HG03280 (cell line): ENCODE measurements around the gene LCN1.
"Not testable (repeated sequence)": the region's sequence is repeated elsewhere in the genome, so short reads cannot be mapped to it uniquely, and the experiment has no call there.

Source experiments
- ATAC-seq: cut with Tn5 transposase; IDR thresholded peaks from one replicate; pipeline ENCODE4 v1.9.1; 2021; ENCODE audit warnings: mild to moderate bottlenecking, moderate library complexity; ENCODE audit not compliant: unreplicated experiment

LCN1 gene

DNA sequence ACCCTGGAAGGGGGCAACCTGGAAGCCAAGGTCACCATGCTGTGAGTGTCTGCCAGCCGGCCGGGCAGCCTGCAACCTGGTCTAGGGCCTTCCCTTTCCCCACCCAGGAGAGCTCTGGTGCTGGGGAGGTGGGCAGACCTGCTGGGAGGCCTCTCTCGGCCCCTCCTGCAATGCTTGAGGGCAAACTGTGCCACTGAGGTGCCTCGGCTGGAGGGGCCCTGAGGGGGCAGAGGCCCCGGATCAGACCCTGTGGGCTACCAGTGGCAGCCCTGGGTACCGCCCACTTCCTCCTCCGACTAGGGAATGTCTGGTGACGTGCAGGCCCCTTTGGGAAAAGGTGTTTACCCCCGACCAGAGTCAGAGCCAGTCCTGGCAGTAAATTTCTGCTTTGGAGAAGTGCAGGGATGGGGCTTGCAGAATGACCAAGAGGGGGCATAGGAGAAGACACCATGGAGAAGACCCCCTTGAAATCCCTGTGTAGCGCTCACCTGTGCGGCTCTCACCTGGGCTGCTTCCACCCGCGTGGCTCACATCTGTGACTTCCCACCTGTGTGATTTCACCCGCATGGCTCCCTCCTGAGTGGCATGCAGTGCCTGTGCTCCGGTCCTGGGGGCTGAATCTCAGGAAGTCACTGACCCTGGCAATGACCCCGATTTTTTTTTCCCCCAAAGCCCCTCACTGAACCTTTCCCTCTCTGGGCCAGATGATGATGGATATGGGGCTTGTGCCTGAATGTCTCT is 1.1 kb downstream of the LCN1 start:
- ATAC-seq: no peak

DNA sequence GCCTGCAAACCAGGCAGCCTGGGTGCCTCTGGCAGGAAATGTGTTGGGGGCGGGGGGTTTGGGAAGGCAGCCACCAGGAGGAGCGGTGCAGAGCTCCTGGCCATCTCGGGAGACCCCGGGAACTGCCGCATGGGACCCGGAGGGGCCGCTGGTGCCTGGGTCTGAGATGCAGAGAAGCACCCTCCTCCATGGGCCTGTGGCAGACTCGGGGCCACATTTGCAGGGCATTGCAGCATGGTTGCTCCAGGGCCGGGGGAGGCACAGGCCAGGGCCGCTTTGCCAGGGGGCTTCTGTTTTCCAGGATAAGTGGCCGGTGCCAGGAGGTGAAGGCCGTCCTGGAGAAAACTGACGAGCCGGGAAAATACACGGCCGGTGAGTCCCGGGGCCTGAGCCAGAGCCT is 1.7 kb downstream of the LCN1 start:
- ATAC-seq: no peak

DNA sequence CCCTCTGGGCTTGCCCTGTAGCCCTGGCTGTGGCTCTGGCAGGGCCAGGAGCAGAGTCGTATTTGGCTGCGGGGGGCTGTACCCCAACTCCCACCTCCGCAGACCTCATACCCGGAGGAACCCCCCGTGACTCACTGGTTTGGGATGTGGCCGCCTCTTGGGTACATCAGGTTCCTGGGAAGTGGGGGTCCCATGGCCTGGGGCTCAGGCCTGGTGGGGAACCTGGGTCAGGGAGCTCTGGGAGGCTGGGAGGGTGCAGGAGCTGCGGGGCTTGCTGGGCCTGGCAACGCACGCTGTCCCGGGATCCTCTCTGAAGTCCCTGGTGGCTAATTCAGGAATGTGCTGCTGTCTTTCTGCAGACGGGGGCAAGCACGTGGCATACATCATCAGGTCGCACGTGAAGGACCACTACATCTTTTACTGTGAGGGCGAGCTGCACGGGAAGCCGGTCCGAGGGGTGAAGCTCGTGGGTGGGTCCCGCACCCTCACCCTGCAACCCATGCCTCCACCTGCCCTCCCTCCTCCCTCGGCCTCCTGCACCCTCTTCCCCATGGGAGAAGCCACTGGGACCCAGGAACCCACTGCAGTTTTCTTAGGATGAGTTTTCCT is 2.4 kb downstream of the LCN1 start:
- ATAC-seq: no peak

DNA sequence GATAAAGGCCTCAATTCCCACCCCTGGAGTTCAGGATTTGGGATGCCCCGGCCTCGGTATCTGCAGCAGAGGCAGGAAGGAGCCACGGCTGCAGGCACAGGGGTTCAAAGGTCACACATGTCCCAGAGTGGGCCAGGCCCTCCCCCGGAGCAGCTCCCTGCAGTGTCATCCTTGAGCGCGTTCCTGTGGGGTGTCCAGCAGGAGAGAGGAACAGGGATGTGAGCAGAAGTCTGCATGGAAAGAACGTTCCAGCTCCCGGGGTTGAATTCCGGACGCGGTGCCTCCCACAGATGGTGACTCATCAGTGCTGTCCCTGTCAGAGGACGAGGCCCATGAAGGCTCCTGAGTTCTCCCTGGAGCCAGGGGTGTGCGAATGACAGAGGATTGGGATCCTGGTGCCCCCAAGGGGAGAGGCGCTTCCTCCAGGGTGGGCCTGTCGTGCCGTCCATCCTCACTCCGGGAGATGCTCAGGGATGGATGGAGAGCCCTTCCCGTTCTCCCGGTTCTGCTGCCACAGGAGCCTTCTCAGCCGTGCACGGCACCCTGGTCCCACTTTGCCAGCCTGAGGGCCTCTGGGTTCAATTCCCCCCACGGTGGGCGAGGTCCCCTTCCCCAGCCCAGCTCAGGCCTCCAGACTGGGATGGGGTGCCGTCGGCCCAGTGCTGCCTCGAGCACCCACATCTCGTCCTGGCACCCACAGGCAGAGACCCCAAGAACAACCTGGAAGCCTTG is 3.1 kb downstream of the LCN1 start:
- no peak for ATAC-seq

DNA sequence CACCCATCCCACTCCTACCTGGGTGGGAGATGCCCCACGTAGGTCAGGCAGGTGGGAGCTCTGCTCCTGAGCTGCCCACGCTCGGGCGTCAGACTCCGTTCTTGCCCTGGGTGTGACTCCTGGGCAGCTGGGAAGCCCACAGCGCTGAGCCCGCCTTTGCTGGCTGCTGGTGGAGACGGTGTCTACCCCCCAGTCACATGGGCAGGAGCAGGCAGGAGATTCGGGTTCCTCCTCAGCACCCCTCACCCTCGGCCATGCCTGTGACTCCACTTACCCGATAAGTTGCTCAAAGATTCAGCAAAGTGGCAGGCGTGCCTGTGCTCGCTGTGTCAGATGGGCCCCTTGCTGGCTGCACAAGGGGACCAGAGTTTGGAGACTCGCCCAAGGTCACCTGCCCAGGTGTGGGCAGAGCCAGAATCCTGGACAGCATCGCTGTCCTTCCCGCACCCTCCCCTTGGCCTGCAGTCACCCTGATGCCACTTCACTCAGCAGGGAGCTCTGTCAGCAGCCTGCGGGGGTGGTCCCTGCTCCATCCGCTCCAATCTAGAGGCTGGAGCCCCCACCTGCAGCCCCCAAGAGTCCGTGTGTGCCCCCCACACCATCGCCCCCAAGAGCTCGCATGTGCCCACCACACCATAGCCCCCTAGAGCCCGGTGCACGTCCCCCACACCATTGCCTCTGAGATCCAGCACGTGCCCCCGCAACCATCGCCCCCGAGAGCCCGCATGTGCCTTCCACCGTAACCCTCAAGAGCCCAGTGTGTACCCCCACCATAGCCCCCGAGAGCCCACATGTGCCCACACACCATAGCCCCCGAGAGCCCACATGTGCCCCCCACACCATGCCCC is 4.2 kb downstream of the LCN1 start:
- no peak for ATAC-seq

DNA sequence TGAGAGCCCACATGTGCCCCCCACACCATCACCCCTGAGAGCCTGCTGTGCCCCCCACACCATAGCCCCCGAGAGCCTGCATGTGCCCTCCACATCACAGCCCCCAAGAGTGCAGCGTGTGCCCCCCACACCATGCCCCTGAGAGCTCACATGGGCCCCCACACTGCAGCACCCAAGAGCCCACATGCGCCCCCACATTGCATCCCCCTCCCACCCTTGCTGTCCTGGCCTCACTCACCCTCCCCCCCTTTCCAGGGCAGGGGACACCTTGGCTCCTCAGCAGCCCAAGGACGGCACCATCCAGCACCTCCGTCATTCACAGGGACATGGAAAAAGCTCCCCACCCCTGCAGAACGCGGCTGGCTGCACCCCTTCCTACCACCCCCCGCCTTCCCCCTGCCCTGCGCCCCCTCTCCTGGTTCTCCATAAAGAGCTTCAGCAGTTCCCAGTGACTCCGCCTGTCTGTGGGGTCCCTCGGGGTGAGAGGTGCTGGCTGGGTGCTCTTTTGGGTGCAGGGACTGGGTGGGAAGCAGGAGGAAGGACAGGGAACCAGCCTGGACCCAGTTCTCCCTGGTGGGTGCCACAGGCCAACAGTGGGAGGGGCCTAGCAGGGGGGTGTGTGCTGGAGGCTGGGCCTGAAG is 5.0 kb downstream of the LCN1 start:
- ATAC-seq: no peak

DNA sequence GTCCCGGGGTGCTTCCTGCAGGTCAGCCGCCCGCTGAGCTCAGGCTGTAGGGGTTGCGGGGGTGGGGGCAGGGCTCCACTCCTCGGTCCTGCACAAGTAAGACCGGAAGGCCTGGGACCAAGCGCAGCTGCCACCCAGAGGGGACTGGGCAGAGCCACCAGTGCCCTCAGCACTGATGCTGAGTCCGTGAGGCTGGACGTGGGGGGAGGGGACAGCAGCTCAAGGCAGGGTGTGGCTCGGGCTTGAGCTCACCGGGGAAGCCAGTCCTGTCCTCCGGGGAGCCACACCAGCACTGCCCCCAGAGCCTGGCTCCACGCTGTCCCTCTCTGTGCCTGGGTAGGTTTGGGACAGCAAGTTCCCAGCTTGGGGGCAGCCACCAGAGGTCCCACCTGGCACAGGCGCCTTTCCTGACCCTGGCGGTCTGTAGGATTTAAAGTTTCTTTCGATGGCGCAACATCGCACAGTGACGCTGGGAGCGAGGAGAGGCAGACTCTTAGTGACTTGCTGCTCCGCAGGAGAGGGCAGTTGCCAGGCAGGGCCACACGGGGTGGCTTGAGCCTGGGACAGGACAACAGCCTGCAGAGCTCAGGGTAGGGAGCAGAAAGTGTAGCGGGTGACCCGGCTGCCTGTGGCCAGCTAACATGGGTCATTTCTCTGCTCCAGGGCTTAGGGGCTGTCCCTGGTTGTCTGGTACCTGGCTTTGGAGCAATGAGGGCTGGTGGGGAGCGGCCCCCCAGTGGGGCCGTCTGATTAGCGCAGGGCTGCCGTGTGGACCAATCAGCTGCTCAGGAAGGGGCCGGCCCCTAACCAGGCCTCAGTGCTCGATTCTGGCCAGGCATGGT is 5.7 kb downstream of the LCN1 start:
- ATAC-seq: no peak

DNA sequence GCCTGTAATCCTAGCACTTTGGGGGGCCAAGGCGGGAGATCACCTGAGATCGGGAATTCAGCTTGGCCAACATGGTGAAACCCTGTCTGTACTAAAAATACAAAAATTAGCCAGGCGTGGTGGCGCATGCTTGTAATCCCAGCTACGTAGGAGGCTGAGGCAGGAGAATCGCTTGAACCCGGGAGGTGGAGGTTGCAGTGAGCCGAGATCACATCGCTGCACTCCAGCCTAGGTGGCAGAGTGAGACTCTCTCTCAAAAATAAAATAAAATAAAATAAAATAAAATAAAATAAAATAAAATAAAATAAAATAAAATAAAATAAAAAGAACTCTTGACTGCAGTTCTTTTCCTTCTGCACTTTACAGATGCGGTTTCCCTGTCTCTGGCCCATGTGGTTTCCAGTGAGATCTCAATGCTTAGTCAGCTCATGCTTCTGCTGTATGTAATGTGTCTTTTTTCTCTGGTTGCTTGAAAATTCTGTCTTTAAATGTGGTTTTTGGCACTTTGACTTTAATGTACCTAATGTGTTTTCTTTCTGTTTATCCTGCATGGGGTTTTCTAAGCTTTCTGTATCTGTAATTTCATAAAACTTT is 7.7 kb downstream of the LCN1 start:
- not testable (repeated sequence) for ATAC-seq

DNA sequence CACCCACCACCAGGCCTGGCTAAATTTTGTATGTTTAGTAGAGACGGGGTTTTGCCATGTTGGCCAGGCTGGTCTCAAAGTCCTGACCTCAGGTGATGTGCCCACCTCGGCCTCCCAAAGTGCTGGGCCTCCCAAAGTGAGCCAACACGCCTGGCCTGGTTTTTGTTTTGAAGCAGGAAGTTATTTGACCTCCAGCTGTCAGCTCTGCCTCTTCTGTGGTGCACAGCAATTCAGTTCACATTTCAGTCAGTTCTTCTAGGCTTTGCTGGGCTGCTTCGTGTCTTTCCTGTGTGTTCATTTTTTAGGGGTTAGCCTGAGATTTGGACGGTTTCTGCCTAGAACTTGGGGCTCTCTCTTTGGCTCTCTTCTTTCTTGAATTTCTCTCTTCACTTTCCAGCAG is 8.9 kb downstream of the LCN1 start:
- no peak for ATAC-seq

DNA sequence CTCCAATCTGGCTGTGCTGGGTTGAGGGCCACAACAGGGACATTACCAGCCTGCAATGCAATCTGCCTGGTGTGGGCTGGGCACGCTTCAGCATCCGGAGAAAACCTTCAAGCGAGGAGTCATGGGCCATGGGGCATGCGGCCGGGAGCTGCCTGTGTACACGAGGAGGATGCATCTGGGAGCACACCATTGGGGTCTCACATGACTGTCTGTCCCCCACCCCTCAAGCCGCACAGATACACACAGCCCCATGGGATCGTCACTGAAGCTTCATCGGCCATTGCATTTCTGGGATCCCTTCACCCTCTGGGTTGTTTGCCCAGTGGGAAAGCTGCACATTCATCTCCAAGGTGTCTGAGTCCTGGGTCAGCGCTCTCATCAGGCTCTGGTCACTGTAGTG is 9.9 kb downstream of the LCN1 start:
- no peak for ATAC-seq

DNA sequence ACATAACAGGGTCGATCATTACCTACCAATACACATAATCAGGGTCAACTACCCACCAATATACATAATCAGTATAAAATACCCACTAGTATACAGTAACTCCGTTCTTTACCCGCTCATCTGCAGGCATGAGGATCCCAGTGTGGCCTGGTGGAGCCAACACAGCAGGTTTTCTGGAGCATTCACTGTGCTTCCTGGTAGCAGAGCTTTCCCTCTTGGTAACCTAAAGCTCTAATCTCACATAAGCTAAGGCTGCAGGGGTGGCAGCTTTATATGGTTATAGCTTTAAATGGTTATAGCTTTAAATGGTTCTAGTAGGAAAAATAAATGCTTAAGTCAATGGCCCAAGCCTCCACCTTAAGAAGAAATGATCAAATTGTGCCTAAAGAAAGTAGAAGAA is 11.9 kb downstream of the LCN1 start:
- no peak for ATAC-seq

DNA sequence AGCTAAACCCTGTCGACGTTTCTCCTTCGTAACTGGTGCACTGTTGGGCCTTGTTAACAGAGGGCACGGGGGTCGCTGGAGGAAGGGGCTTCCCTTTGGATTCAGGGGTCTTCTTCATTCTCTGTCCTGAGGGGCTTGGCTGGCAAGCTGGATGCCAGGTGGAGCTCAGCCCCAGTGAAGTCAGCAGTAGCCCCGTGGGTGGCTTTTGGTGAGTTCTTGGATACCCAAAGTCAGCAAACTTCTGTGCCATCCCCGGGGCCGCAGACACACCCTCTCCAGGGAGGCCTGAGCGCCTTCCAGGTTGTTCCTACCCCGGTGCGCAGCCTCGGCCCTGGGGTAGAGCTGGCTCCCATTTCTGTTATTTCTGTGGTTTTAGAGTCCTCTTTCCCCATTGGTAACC is 12.4 kb downstream of the LCN1 start:
- no peak for ATAC-seq

DNA sequence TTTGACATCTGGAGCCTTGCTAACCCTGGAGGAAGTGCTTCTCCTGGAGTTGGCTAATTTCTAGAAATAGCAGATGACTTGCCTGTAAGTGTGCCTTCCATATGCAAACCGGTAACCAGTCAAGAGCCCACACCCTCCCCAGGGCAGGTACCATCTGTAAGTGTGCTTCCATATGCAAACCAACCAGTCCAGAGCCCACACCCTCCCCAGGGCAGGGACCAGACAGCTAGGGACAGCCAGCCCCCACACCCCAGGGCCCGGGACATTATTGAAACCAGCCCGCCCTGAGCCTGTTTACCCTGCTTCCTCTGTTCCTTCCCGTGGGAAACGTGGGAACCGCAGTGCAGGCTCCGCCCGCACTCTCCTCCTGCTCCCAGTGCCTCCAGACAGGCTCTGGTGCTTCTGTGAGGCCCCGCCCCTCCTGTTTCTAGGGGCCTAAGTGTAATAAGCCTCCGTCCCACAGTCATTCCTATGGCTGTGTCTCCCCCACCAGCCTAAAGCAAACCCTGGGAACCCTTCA is 13.0 kb downstream of the LCN1 start:
- ATAC-seq: not testable (repeated sequence)

DNA sequence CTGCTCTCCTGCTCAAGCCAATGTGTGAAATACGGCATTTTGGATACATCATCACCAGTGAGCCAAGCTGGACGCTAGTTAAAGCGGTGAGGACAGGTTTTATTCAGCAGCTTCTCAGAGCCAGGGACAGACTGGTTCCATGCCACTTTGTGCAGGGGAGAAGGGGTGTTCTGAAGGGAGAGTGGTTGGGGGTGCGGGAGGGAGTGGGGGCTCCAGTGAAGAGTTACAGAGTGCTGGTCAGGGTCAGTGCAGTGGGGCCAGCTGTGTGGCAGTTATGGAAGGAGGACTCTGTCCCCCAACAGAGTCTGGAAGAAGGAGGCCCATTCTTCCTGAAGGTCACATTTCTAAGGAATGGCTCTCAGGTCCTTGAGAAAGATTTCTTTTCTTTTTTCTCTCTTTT is 13.6 kb downstream of the LCN1 start:
- ATAC-seq: not testable (repeated sequence)

DNA sequence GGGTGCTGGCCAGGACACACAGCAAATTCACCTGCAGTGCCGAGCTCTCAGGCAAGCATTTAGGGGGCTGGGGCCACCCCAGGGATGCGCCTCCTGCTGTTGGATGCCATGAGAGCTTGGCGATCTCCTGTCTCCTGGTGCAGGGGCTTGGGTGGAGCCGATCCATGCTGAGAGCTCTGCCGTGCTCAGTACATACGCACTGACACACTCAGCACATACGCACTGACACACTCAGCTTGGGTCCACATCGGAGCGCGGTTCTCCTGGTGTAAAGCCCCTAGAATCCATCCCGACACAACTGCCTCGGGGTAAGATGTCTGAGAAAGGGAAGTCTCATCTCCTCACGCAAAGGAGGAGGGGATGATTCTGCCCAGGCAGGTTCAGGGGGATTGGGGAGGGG is 14.4 kb downstream of the LCN1 start:
- not testable (repeated sequence) for ATAC-seq

DNA sequence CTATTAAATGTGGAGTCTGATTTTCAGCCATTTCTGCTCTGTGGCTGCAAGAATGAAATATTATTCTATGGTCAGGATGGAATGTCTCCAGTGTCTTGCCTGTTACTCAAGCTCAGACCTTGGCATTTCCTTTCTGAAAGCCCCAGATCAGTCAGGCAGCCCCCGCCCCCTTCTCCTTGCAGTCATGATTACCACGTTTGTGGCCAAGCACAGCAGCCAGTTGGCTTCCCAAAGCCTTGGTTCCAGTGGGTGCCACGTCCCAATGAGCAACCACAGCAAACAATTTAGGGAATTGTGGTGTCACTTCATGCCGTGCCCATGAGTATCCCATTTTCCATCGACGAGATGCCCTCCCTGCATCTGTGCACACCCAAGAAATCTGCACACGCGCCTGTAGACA is 15.0 kb downstream of the LCN1 start:
- no peak for ATAC-seq

DNA sequence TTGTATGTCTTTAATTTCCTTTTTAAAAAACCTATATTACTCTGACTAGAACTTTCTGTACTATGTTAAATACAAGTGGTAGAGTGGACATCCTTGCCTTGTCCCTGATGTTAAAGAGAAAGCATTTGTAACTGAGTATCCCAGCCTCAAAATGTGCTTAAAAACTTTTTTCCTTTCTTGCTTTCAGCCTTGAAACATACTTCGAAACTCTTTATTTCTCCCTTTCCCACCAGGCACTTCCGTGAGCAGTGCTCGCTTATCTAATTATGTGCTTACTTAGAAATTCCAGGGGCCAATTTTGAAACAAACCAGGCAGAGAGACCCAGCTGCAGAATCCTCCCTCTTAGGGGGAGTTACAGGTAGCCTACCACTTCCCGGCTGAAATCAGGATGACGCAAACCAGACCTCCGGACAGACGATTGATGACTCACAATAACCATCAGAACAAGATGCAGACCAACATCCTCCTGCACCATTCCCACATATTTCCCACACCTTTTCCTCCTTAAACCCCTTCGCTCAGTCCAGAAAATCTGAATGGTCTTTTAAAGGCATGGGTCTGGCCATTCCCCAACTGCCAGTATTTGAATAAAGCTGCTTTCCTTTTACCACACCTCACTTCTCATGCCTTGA is 22.1 kb downstream of the LCN1 start:
- not testable (repeated sequence) for ATAC-seq

DNA sequence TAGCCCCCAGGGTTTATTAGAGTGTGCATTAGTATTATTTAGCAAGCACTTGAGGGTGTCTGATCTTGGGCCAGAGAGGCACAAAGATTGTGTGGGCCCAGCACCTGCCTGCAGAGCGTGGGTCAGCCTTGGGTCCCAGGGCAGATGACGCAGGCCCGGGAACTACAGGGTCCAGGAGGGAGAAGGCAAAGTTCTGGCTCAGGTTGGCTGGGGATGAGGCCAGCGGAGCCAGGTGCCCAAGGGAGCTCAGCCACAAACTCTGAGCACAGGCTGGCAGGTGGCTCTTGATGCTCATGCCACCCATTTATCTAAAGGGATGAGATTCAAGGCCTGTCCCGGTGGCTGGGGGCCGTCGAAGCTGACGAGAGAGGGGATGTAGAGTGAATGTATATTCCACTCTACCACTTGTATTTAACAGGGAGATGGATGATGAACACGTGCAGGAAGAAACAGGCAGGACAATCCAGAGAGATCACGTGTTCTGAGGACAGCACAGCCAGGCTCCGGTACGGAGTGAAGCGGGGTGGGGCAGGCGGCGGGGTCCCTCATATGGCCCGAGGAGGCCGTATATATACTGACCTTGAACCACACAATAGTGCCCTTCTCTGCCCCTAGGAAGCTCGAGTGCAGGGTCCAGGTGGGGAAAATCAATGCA is 23.9 kb downstream of the LCN1 start:
- no peak for ATAC-seq
